HepG2 (cell line): ENCODE data around the gene TMC2. TPM values are rescaled to one million over a fixed set of nuclear protein-coding genes. Genes with fewer than 3 reads are reported as not detected.
A peak's percentile ranks its signal among the peaks of the same experiment; 100 is the strongest.

Experiments used
- GATAD1 ChIP-seq: IDR thresholded peaks from 2 replicates; pipeline ENCODE4 v1.6.1; 2016; ENCODE audit warnings: missing genetic modification reagents, missing compliant biosample characterization
- KLF15 ChIP-seq: sonication (generic); formaldehyde crosslinking; IDR thresholded peaks from 2 replicates; pipeline ENCODE4 v1.8.1; 2023; ENCODE audit warnings: borderline replicate concordance, mild to moderate bottlenecking, inconsistent platforms, missing genetic modification reagents, mixed read lengths
- MIXL1 ChIP-seq: IDR thresholded peaks from 2 replicates; pipeline ENCODE4 v1.6.1; 2016
- MTF2 ChIP-seq: sonication (generic); formaldehyde crosslinking; IDR thresholded peaks from 2 replicates; pipeline ENCODE4 v1.5.0; 2020; ENCODE audit warnings: missing genetic modification reagents, borderline replicate concordance
- MYC ChIP-seq: sonication (generic); formaldehyde crosslinking; IDR thresholded peaks from 2 replicates; pipeline ENCODE4 v1.9.0; 2021; ENCODE audit warnings: missing genetic modification reagents, borderline replicate concordance
- NCOR1 ChIP-seq: fragments of 200-600 bp; sonication (generic); IDR thresholded peaks from 2 replicates; pipeline ENCODE4 v1.7.0; 2017; ENCODE audit warnings: antibody characterized with exemption, low read length, borderline replicate concordance
- RAD21 ChIP-seq: fragments of 450-650 bp; formaldehyde crosslinking; IDR thresholded peaks from 2 replicates; pipeline ENCODE4 v1.5.0; 2020; ENCODE audit warnings: mild to moderate bottlenecking
- RBM22 ChIP-seq: fragments of 200-400 bp; formaldehyde crosslinking; optimal IDR thresholded peaks from 2 replicates; pipeline ENCODE3; 2017; ENCODE audit warnings: mild to moderate bottlenecking, low read length, moderate library complexity
- SNRNP70 ChIP-seq: fragments of 200-400 bp; formaldehyde crosslinking; IDR thresholded peaks from 2 replicates; pipeline ENCODE4 v1.6.1; 2017; ENCODE audit warnings: mild to moderate bottlenecking, low read depth, low read length, moderate library complexity
- TOE1 ChIP-seq: sonication (generic); formaldehyde crosslinking; IDR thresholded peaks from 2 replicates; pipeline ENCODE4 v1.4.0; 2020; ENCODE audit warnings: mild to moderate bottlenecking, missing genetic modification reagents
- ZFY ChIP-seq: sonication (generic); formaldehyde crosslinking; IDR thresholded peaks from 2 replicates; pipeline ENCODE4 v1.4.0; 2020; ENCODE audit warnings: missing genetic modification reagents
- ZNF234 ChIP-seq: sonication (generic); formaldehyde crosslinking; conservative IDR thresholded peaks from 2 replicates; pipeline ENCODE4 v1.5.1; 2020; ENCODE audit warnings: mild to moderate bottlenecking, missing genetic modification reagents
- ZNF816 ChIP-seq: sonication (generic); formaldehyde crosslinking; IDR thresholded peaks from 2 replicates; pipeline ENCODE4 v1.8.0; 2022; ENCODE audit warnings: missing genetic modification reagents, mild to moderate bottlenecking, borderline replicate concordance
- ZNF841 ChIP-seq: sonication (generic); formaldehyde crosslinking; IDR thresholded peaks from 2 replicates; pipeline ENCODE4 v1.8.1; 2023; ENCODE audit warnings: missing genetic modification reagents, borderline replicate concordance
- polyA plus RNA-seq, 8 experiments: library from polyadenylated mRNA; depleted of rRNA in 3 of 8; stranded (reverse) in 7 of 8; unstranded in 1 of 8; fragments of >200 nt; fragmentation: Illumina TruSeq in 4 of 8; extraction: Trizol in 4 of 8; gene quantifications; 2 replicates each; pipeline versions ENCODE4 v1.2.1 to v1.2.3, GENCODE V29; 2011 to 2016; ENCODE audit warnings: low read depth in 4 of 8, missing spikeins in 1 of 8, mixed read lengths in 1 of 8; ENCODE audit not compliant: insufficient read depth in 1 of 8
- total RNA-seq, 5 experiments: library from RNA; depleted of rRNA; stranded (reverse); fragments of >200 nt; fragmentation: Illumina TruSeq; extraction: Trizol; gene quantifications; 2 replicates each; pipeline ENCODE4 v1.2.3, GENCODE V29; 2016; ENCODE audit warnings: low read depth in 1 of 5
- TF ChIP-seq, protein P1 (sequence below): sonication (generic); formaldehyde crosslinking; IDR thresholded peaks from 2 replicates; pipeline ENCODE4 v1.8.1; 2023; ENCODE audit warnings: mild to moderate bottlenecking, moderate library complexity, missing genetic modification reagents
- TF ChIP-seq, protein P2 (sequence below): IDR thresholded peaks from 2 replicates; pipeline ENCODE4 v1.6.1; 2016; ENCODE audit warnings: low read depth, missing genetic modification reagents, missing compliant biosample characterization
- TF ChIP-seq, protein P3 (sequence below): sonication (generic); formaldehyde crosslinking; IDR thresholded peaks from 2 replicates; pipeline ENCODE4 v1.9.0; 2021; ENCODE audit warnings: missing genetic modification reagents, borderline replicate concordance
- TF ChIP-seq, protein P4 (sequence below): sonication (generic); formaldehyde crosslinking; IDR thresholded peaks from 2 replicates; pipeline ENCODE4 v1.4.0; 2020; ENCODE audit warnings: mild to moderate bottlenecking, missing genetic modification reagents

The TMC2 gene
- total and polyA plus RNA-seq, 2 of the 13 experiments (the other 11 are each of a cell fraction or from before 2014, with no cell fraction given): not detected

DNA sequence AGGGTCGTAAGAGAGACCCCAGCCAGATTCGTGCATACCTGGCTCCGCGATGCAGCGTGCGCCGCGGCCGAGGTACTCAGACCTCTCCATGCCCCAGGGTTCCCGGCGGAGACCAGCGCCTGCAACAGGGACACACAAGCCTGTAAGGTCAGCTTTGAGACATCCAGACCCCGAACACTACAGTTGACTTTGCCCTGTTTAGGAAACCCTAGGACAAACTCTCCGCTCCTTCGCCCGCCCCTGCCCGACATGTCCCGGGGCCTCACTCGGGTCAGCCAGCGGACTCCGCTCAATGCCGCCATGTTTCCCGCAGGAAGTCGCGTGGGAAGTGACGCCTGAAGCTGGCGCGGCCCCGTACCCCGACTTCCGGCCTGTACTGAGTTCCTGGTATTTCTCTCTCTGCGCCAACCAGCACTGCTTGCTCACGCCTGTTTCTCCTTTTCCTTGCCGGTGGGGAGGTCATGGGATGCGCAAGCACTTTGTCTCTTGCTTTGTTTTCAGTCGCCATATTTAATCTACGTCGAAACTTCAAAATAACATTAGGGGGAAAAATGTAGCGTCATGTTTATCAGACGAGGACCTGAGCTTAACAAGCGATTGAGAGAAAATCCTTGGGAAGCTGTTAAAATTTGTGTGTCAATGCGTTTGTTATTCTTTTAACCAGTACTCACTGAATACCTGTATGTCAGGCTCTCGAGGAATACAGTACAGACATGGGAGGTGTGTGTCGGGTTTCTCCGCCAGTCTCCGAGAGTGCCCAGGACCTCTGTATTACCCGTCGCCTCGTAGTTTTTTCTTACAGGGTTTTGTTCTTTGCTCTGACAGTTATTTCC lies 127.7 kb downstream of the TMC2 start, which contains the start of gene IDH3B (continued):
- TF ChIP-seq, protein P1, sequence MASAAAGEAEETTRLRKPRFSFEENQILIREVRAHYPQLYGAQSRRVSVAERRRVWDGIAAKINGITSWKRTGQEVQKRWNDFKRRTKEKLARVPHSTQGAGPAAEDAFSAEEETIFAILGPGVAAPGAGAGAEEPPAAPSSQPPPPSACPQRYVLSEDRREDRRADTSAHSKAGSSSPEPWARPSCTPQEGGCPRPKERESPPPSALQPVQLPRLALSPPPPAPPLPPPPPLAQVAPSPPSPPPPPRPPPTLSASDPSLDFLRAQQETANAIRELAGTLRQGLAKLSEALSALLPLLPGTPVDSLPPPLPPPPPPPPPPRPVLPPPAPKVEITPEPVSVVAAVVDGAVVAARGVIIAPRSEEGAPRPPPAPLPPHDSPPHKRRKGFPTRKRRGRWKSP: peak; percentile 80
- TF ChIP-seq GATAD1 (CRISPR knock-in tag): peak; percentile 100
- TF ChIP-seq ZNF816 (CRISPR knock-in tag): no peak
- TF ChIP-seq, protein P2, sequence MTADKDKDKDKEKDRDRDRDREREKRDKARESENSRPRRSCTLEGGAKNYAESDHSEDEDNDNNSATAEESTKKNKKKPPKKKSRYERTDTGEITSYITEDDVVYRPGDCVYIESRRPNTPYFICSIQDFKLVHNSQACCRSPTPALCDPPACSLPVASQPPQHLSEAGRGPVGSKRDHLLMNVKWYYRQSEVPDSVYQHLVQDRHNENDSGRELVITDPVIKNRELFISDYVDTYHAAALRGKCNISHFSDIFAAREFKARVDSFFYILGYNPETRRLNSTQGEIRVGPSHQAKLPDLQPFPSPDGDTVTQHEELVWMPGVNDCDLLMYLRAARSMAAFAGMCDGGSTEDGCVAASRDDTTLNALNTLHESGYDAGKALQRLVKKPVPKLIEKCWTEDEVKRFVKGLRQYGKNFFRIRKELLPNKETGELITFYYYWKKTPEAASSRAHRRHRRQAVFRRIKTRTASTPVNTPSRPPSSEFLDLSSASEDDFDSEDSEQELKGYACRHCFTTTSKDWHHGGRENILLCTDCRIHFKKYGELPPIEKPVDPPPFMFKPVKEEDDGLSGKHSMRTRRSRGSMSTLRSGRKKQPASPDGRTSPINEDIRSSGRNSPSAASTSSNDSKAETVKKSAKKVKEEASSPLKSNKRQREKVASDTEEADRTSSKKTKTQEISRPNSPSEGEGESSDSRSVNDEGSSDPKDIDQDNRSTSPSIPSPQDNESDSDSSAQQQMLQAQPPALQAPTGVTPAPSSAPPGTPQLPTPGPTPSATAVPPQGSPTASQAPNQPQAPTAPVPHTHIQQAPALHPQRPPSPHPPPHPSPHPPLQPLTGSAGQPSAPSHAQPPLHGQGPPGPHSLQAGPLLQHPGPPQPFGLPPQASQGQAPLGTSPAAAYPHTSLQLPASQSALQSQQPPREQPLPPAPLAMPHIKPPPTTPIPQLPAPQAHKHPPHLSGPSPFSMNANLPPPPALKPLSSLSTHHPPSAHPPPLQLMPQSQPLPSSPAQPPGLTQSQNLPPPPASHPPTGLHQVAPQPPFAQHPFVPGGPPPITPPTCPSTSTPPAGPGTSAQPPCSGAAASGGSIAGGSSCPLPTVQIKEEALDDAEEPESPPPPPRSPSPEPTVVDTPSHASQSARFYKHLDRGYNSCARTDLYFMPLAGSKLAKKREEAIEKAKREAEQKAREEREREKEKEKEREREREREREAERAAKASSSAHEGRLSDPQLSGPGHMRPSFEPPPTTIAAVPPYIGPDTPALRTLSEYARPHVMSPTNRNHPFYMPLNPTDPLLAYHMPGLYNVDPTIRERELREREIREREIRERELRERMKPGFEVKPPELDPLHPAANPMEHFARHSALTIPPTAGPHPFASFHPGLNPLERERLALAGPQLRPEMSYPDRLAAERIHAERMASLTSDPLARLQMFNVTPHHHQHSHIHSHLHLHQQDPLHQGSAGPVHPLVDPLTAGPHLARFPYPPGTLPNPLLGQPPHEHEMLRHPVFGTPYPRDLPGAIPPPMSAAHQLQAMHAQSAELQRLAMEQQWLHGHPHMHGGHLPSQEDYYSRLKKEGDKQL (CRISPR knock-in tag): no peak
- TF ChIP-seq ZNF841 (CRISPR knock-in tag): 0 out of 2 replicates have a peak, but pooled peaks have one; percentile 20
- peak; percentile 86; the same call in 1 of the 2 replicates for TF ChIP-seq MYC
- TF ChIP-seq, protein P3, sequence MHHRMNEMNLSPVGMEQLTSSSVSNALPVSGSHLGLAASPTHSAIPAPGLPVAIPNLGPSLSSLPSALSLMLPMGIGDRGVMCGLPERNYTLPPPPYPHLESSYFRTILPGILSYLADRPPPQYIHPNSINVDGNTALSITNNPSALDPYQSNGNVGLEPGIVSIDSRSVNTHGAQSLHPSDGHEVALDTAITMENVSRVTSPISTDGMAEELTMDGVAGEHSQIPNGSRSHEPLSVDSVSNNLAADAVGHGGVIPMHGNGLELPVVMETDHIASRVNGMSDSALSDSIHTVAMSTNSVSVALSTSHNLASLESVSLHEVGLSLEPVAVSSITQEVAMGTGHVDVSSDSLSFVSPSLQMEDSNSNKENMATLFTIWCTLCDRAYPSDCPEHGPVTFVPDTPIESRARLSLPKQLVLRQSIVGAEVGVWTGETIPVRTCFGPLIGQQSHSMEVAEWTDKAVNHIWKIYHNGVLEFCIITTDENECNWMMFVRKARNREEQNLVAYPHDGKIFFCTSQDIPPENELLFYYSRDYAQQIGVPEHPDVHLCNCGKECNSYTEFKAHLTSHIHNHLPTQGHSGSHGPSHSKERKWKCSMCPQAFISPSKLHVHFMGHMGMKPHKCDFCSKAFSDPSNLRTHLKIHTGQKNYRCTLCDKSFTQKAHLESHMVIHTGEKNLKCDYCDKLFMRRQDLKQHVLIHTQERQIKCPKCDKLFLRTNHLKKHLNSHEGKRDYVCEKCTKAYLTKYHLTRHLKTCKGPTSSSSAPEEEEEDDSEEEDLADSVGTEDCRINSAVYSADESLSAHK: 0 out of 2 replicates have a peak, but pooled peaks have one; percentile 89
- peak; percentile 33; the same call in 1 of the 2 replicates for TF ChIP-seq NCOR1
- TF ChIP-seq KLF15: peak; percentile 57; the same call in 1 of the 2 replicates
- TF ChIP-seq RBM22: peak; percentile 57
- TF ChIP-seq ZFY (CRISPR knock-in tag): peak; percentile 95
- no peak for TF ChIP-seq MTF2
- peak; percentile 45 for TF ChIP-seq RAD21 (CRISPR knock-in tag)
- peak; percentile 59; the same call in 1 of the 2 replicates for TF ChIP-seq TOE1 (CRISPR knock-in tag)
- TF ChIP-seq MIXL1 (CRISPR knock-in tag): peak; percentile 88
- no peak for TF ChIP-seq ZNF234 (CRISPR knock-in tag)
- TF ChIP-seq, protein P4, sequence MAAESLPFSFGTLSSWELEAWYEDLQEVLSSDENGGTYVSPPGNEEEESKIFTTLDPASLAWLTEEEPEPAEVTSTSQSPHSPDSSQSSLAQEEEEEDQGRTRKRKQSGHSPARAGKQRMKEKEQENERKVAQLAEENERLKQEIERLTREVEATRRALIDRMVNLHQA (CRISPR knock-in tag): 0 out of 2 replicates have a peak, but pooled peaks have one; percentile 81
- no peak for TF ChIP-seq SNRNP70
